K562 (cell line): ENCODE results near the gene RBMS3. TPM values are rescaled to one million over a fixed set of nuclear protein-coding genes. Genes with fewer than 3 reads are reported as not detected.

Experiments used
- ATAC-seq: fragments of 200-7000 bp; cut with Tn5 transposase; 3 replicates; pipeline ENCODE4 v1.9.1; 2020; ENCODE audit warnings: moderate library complexity
- BruUV-seq: library from RNA; stranded (reverse); fragments of 400-500 nt; replicated peaks from 2 replicates; lab custom pipeline; 2021; lab: Mats Ljungman, UMichigan
- CTCF ChIA-PET: fragments of 300-600 bp; formaldehyde crosslinking; extraction: SDS; loops from one replicate; lab custom pipeline; 2021; ENCODE audit warnings: low intra/inter-chr PET ratio; lab: Yijun Ruan, JAX
- POLR2A ChIA-PET: fragments of 300-600, 350-650 bp; sonication (Branson Sonifier 250); formaldehyde crosslinking; extraction: SDS; loops from one replicate; lab custom pipeline; 2021; ENCODE audit warnings: antibody characterized with exemption, inconsistent platforms; lab: Yijun Ruan, JAX
- DNase-seq, 4 experiments: peaks; one replicate each; pipeline versions ENCODE4 v3.0.0 to v3.0.0-alpha.2; 2011 to 2018; ENCODE audit warnings: low spot score in 3 of 4, mixed read lengths in 3 of 4; ENCODE audit errors: extremely low read depth in 1 of 4
- FAIRE-seq: peaks from 2 replicates; lab custom pipeline; 2011; peaks lifted over from hg19 to GRCh38; lab: Jason Lieb, UNC
- H2AFZ ChIP-seq: 2 replicates; pipeline ENCODE4 v1.6.0; 2011; ENCODE audit warnings: low read depth, low read length, control low read depth, inconsistent platforms
- H3K27ac ChIP-seq: fragments of 200-600 bp; 3 replicates; pipeline ENCODE4 v1.8.0; 2011; ENCODE audit warnings: low read depth, mild to moderate bottlenecking, control low read depth, inconsistent platforms, low read length, moderate library complexity, mixed read lengths; ENCODE audit errors: extremely low read depth
- H3K27me3 ChIP-seq, 2 experiments: fragments of 300-600 bp in 1 of 2; 2 replicates in 1 of 2; 3 replicates in 1 of 2; pipeline versions ENCODE4 v1.6.0 to v1.8.0; 2011; ENCODE audit warnings: inconsistent platforms in 2 of 2, low read length in 2 of 2, mild to moderate bottlenecking in 1 of 2, mixed read lengths in 1 of 2, moderate library complexity in 1 of 2; ENCODE audit not compliant: control insufficient read depth in 2 of 2, insufficient read depth in 2 of 2
- H3K36me3 ChIP-seq: fragments of 300-600 bp; 3 replicates; pipeline ENCODE4 v1.8.0; 2011; ENCODE audit warnings: mild to moderate bottlenecking, low read length, inconsistent platforms; ENCODE audit not compliant: control insufficient read depth, insufficient read depth
- H3K4me1 ChIP-seq, 2 experiments: fragments of 200-600 bp in 1 of 2; replicated peaks in 1 of 2; 2 replicates in 1 of 2; 3 replicates in 1 of 2; pipeline versions ENCODE4 v1.5.1 to v1.8.0; 2011; ENCODE audit warnings: inconsistent platforms in 2 of 2, low read length in 2 of 2, mild to moderate bottlenecking in 1 of 2, mixed read lengths in 1 of 2, moderate library complexity in 1 of 2; ENCODE audit not compliant: control insufficient read depth in 2 of 2, insufficient read depth in 2 of 2
- H3K4me2 ChIP-seq: 2 replicates; pipeline ENCODE4 v1.6.1; 2011; ENCODE audit warnings: low read length, control low read depth, inconsistent platforms, mixed read lengths; ENCODE audit not compliant: insufficient read depth
- H3K4me3 ChIP-seq: fragments of 200-600 bp; sonication (generic), shearing (Covaris generic); 2 replicates; pipeline ENCODE4 v1.5.1; 2016; ENCODE audit warnings: control low read depth, inconsistent platforms
- H3K79me2 ChIP-seq: fragments of 200-600 bp; 3 replicates; pipeline ENCODE4 v1.8.0; 2011; ENCODE audit warnings: low read length, inconsistent platforms; ENCODE audit not compliant: control insufficient read depth, insufficient read depth
- H3K9ac ChIP-seq, 2 experiments: 2 replicates each; pipeline versions ENCODE4 v1.6.0 to v1.6.1; 2011; ENCODE audit warnings: low read depth in 2 of 2, low read length in 2 of 2, control low read depth in 1 of 2, inconsistent platforms in 1 of 2, mild to moderate bottlenecking in 1 of 2, mixed read lengths in 1 of 2; ENCODE audit not compliant: insufficient read depth in 1 of 2
- H3K9me1 ChIP-seq: one replicate; pipeline ENCODE4 v1.6.0; 2011; ENCODE audit warnings: inconsistent platforms, mild to moderate bottlenecking, low read length, moderate library complexity; ENCODE audit not compliant: control insufficient read depth, insufficient read depth
- H3K9me3 ChIP-seq: replicated peaks from 2 replicates; pipeline ENCODE4 v1.5.1; 2011; ENCODE audit warnings: low read depth, low read length, inconsistent platforms; ENCODE audit not compliant: control insufficient read depth, insufficient read depth
- H4K20me1 ChIP-seq: replicated peaks from 2 replicates; pipeline ENCODE4 v1.6.1; 2011; ENCODE audit warnings: low read length, inconsistent platforms, mixed read lengths; ENCODE audit not compliant: control insufficient read depth, insufficient read depth
- ARID1B ChIP-seq: fragments of 450-650 bp; IDR thresholded peaks from 2 replicates; pipeline ENCODE4 v1.6.1; 2016; ENCODE audit warnings: antibody characterized with exemption, mild to moderate bottlenecking, inconsistent platforms
- BCLAF1 ChIP-seq, 2 experiments: fragments of 450-650 bp in 1 of 2; IDR thresholded peaks; 2 replicates each; pipeline ENCODE4 v1.6.1; 2011 to 2017; ENCODE audit warnings: low read depth in 2 of 2, antibody characterized with exemption in 1 of 2, borderline replicate concordance in 1 of 2, low read length in 1 of 2, mild to moderate bottlenecking in 1 of 2, mixed read lengths in 1 of 2; ENCODE audit not compliant: control insufficient read depth in 1 of 2
- GABPB1 ChIP-seq: sonication (generic); formaldehyde crosslinking; IDR thresholded peaks from 2 replicates; pipeline ENCODE4 v1.8.0; 2022; ENCODE audit warnings: mild to moderate bottlenecking, missing genetic modification reagents
- GTF2F1 ChIP-seq: IDR thresholded peaks from 2 replicates; pipeline ENCODE4 v1.6.1; 2011; ENCODE audit warnings: low read depth, low read length, improper control_type of control experiment
- IRF2 ChIP-seq: sonication (generic); formaldehyde crosslinking; IDR thresholded peaks from 2 replicates; pipeline ENCODE4 v1.8.1; 2022; ENCODE audit warnings: mild to moderate bottlenecking, missing genetic modification reagents
- MNT ChIP-seq, 2 experiments: fragments of 450-650 bp; conservative IDR thresholded peaks; 2 replicates each; pipeline ENCODE4 v1.6.1; 2017; ENCODE audit warnings: mild to moderate bottlenecking in 2 of 2, moderate library complexity in 2 of 2
- MYC ChIP-seq, 2 experiments: fragments of 250-450 bp in 1 of 2; sonication (Bioruptor Pico) in 1 of 2; IDR thresholded peaks; 2 replicates each; pipeline versions ENCODE4 v1.5.1 to v1.6.1; 2012 to 2021; ENCODE audit warnings: low read depth in 2 of 2, borderline replicate concordance in 1 of 2, improper control_type of control experiment in 1 of 2, low read length in 1 of 2, mild to moderate bottlenecking in 1 of 2, moderate library complexity in 1 of 2
- NFATC3 ChIP-seq: fragments of 450-650 bp; IDR thresholded peaks from 2 replicates; pipeline ENCODE4 v1.6.1; 2017; ENCODE audit warnings: mild to moderate bottlenecking
- PTBP1 ChIP-seq: fragments of 200-400 bp; formaldehyde crosslinking; IDR thresholded peaks from 2 replicates; pipeline ENCODE4 v1.6.1; 2017; ENCODE audit warnings: low read depth, low read length
- PTRF ChIP-seq: fragments of 450-650 bp; IDR thresholded peaks from 2 replicates; pipeline ENCODE4 v1.6.1; 2016; ENCODE audit warnings: mild to moderate bottlenecking, missing genetic modification characterization, missing compliant biosample characterization
- SRSF7 ChIP-seq: fragments of 200-400 bp; formaldehyde crosslinking; optimal IDR thresholded peaks from 2 replicates; pipeline ENCODE3; 2017; ENCODE audit warnings: mild to moderate bottlenecking, low read depth, low read length
- TCFL5 ChIP-seq: fragments of 250-450 bp; sonication (Bioruptor Pico); conservative IDR thresholded peaks from 2 replicates; pipeline ENCODE4 v1.6.1; 2021; ENCODE audit warnings: mild to moderate bottlenecking, moderate library complexity, matching md5 sums
- TRIM25 ChIP-seq: fragments of 450-650 bp; IDR thresholded peaks from 2 replicates; pipeline ENCODE4 v1.7.0; 2016; ENCODE audit warnings: borderline replicate concordance
- ZNF165 ChIP-seq: fragments of 250-450 bp; sonication (Bioruptor Pico); IDR thresholded peaks from 2 replicates; pipeline ENCODE4 v1.4.0; 2020; ENCODE audit warnings: borderline replicate concordance
- ZNF449 ChIP-seq: fragments of 250-450 bp; sonication (Bioruptor Pico); IDR thresholded peaks from 2 replicates; pipeline ENCODE4 v1.8.0; 2022; ENCODE audit warnings: moderate library complexity, mild to moderate bottlenecking, inconsistent platforms
- WGBS: fragments of 100-300 bp; shearing (Covaris generic); methylation state at CpG from one replicate; pipeline ENCODE4 v1.1.6; 2016; ENCODE audit warnings: low coverage, mixed read lengths; ENCODE audit not compliant: insufficient coverage; ENCODE audit errors: missing lambda C conversion rate; 5-methylcytosine and 5-hydroxymethylcytosine counted together
- in situ Hi-C: fragments of 300-500 bp; cut with MboI; formaldehyde crosslinking; loops from 4 replicates; pipeline ENCODE4 v1.15.0; 2018; ENCODE audit warnings: inconsistent platforms, mixed read lengths
- intact Hi-C: fragments of 100-400 bp; cut with micrococcal nuclease; formaldehyde crosslinking; loops from 2 replicates; pipeline ENCODE4 v1.14.2; 2022
- polyA plus RNA-seq, 8 experiments: library from polyadenylated mRNA; depleted of rRNA in 4 of 8; stranded (reverse) in 5 of 8; unstranded in 3 of 8; fragments of >200 nt; fragmentation: Nextera tagmentation in 2 of 8; fragmentation: Illumina TruSeq in 1 of 8; extraction: Ambion mirVana in 2 of 8; extraction: Trizol in 1 of 8; gene quantifications; 2 replicates each; pipeline versions ENCODE4 v1.2.1 to v1.2.3, GENCODE V29; 2011 to 2014; ENCODE audit warnings: inconsistent platforms in 1 of 8, missing spikeins in 1 of 8
- total RNA-seq, 7 experiments: library from RNA; depleted of rRNA in 6 of 7; stranded (reverse); fragments of >200 nt in 6 of 7; fragmentation: Illumina TruSeq in 2 of 7; extraction: Trizol in 2 of 7; gene quantifications; 2 replicates each; pipeline versions ENCODE4 v1.2.1 to v1.2.3, GENCODE V29; 2011 to 2021; ENCODE audit warnings: low replicate concordance in 1 of 7

Gene RBMS3
- total and polyA plus RNA-seq, 9 of the 15 experiments (the other 6 are each of a cell fraction or from before 2014, with no cell fraction given), result 0.20 TPM; not detected in 8

GRCh38 chr3:29761517-29761916, 480.6 kb downstream of the RBMS3 start:
- 0% methylated on average over 2 of the region's 2 CpGs for WGBS
- no peak overlapping the region for H3K9ac ChIP-seq
- no peak overlapping the region for H2AFZ ChIP-seq
- FAIRE-seq (no peak), ATAC-seq (no peak), DNase-seq (no peak)
- no peaks in the 10 kb centered on the region for H4K20me1 ChIP-seq
- H3K9me1 ChIP-seq, result no peaks in the 10 kb centered on the region
- CTCF ChIA-PET, result no interaction called here
- no peaks in the 10 kb centered on the region for H3K36me3 ChIP-seq
- no peaks in the 10 kb centered on the region for H3K79me2 ChIP-seq
- H3K9me3 ChIP-seq, result no peaks in the 10 kb centered on the region; the same call in 1 of the 2 replicates
- POLR2A ChIA-PET, result no interaction called here
- BruUV-seq, result no TSS peak
- H3K27ac ChIP-seq, result no peak overlapping the region
- no peaks in the 10 kb centered on the region for H3K27me3 ChIP-seq
- intact Hi-C loops, result no loop called here
- no peak overlapping the region for H3K4me2 ChIP-seq
- no peaks in the 10 kb centered on the region for H3K4me1 ChIP-seq
- H3K4me3 ChIP-seq, result no peak overlapping the region
- in situ Hi-C loops, result no loop called here
- no peak for TF ChIP-seq PTBP1
- TF ChIP-seq MYC (IDR thresholded peaks at IDR 0.05; ENCODE audit: low read depth, low read length), result no peak
- no peak for TF ChIP-seq MYC (CRISPR knock-in tag; IDR thresholded peaks at IDR 0.05; ENCODE audit: borderline replicate concordance, low read depth)
- no peak for TF ChIP-seq ARID1B
- TF ChIP-seq PTRF (tag), result no peak
- TF ChIP-seq ZNF165 (CRISPR knock-in tag), result no peak
- no peak for TF ChIP-seq MNT (conservative IDR thresholded peaks at IDR 0.05)
- no peak for TF ChIP-seq SRSF7
- TF ChIP-seq GTF2F1, result no peak
- no peak for TF ChIP-seq NFATC3
- TF ChIP-seq ZNF449 (CRISPR knock-in tag), result no peak
- TF ChIP-seq IRF2 (CRISPR knock-in tag), result no peak
- TF ChIP-seq TCFL5, result no peak
- TF ChIP-seq TRIM25, result no peak
- no peak for TF ChIP-seq GABPB1 (CRISPR knock-in tag)
- TF ChIP-seq BCLAF1 (IDR thresholded peaks at IDR 0.05; ENCODE audit: borderline replicate concordance in 1 of 2, control insufficient read depth in 1 of 2, low read depth in 2 of 2, low read length in 1 of 2), result no peak
